H9 (cell line): ENCODE results near the gene PPP1R13B. TPM values are rescaled to one million over a fixed set of nuclear protein-coding genes. Genes with fewer than 3 reads are reported as not detected.

Experiments
- DNase-seq: peaks from one replicate; pipeline ENCODE4 v3.0.0-alpha.2; 2017
- H2AFZ ChIP-seq: one replicate; pipeline ENCODE4 v1.6.1; 2013; ENCODE audit warnings: mild to moderate bottlenecking, low read length, control low read depth, moderate library complexity
- H2AK5ac ChIP-seq: 2 replicates; pipeline ENCODE4 v1.6.1; 2013; ENCODE audit warnings: low read length, control low read depth, mixed read lengths; ENCODE audit not compliant: insufficient read length
- H2BK120ac ChIP-seq: one replicate; pipeline ENCODE4 v1.6.1; 2013; ENCODE audit warnings: low read depth, mild to moderate bottlenecking, low read length, control low read depth, inconsistent platforms; ENCODE audit not compliant: poor library complexity, severe bottlenecking
- H2BK12ac ChIP-seq: 2 replicates; pipeline ENCODE4 v1.6.1; 2013; ENCODE audit warnings: low read length, control low read depth, mixed read lengths, low read depth; ENCODE audit not compliant: insufficient read length
- H2BK15ac ChIP-seq: 2 replicates; pipeline ENCODE4 v1.6.1; 2013; ENCODE audit warnings: low read depth, low read length, control low read depth
- H2BK20ac ChIP-seq: one replicate; pipeline ENCODE4 v1.6.1; 2013; ENCODE audit warnings: low read depth, mild to moderate bottlenecking, low read length, control low read depth, inconsistent platforms; ENCODE audit not compliant: poor library complexity, severe bottlenecking
- H2BK5ac ChIP-seq: 2 replicates; pipeline ENCODE4 v1.6.1; 2013; ENCODE audit warnings: low read length, control low read depth, mixed read lengths; ENCODE audit not compliant: insufficient read length
- H3K14ac ChIP-seq: 2 replicates; pipeline ENCODE4 v1.6.1; 2013; ENCODE audit warnings: low read length, control low read depth; ENCODE audit not compliant: insufficient read depth
- H3K18ac ChIP-seq: 2 replicates; pipeline ENCODE4 v1.6.1; 2013; ENCODE audit warnings: low read depth, mild to moderate bottlenecking, mixed read lengths, low read length, control low read depth; ENCODE audit not compliant: insufficient read length
- H3K23ac ChIP-seq: 2 replicates; pipeline ENCODE4 v1.6.1; 2013; ENCODE audit warnings: low read length, control low read depth, mixed read lengths, low read depth; ENCODE audit not compliant: insufficient read length
- H3K23me2 ChIP-seq: 2 replicates; pipeline ENCODE4 v1.6.1; 2013; ENCODE audit warnings: low read depth, mild to moderate bottlenecking, mixed read lengths, low read length, control low read depth; ENCODE audit not compliant: insufficient read length, poor library complexity, severe bottlenecking
- H3K27ac ChIP-seq: 2 replicates; pipeline ENCODE4 v1.5.1; 2013; ENCODE audit warnings: low read length, control low read depth, mixed read lengths, low read depth; ENCODE audit not compliant: insufficient read length
- H3K27me3 ChIP-seq: 2 replicates; pipeline ENCODE4 v1.6.1; 2013; ENCODE audit warnings: low read length, control low read depth, inconsistent platforms; ENCODE audit not compliant: insufficient read depth
- H3K4ac ChIP-seq: 2 replicates; pipeline ENCODE4 v1.6.1; 2013; ENCODE audit warnings: low read depth, mild to moderate bottlenecking, control low read depth, inconsistent platforms, low read length, moderate library complexity
- H3K4me1 ChIP-seq: 2 replicates; pipeline ENCODE4 v1.6.1; 2013; ENCODE audit warnings: low read length, control low read depth, inconsistent platforms; ENCODE audit not compliant: insufficient read depth
- H3K4me2 ChIP-seq: 2 replicates; pipeline ENCODE4 v1.6.1; 2013; ENCODE audit warnings: low read length, control low read depth, mixed read lengths; ENCODE audit not compliant: insufficient read length, insufficient read depth
- H3K56ac ChIP-seq: 2 replicates; pipeline ENCODE4 v1.6.1; 2013; ENCODE audit warnings: low read depth, mild to moderate bottlenecking, mixed read lengths, low read length, control low read depth; ENCODE audit not compliant: insufficient read length
- H3K79me1 ChIP-seq: 2 replicates; pipeline ENCODE4 v1.6.1; 2013; ENCODE audit warnings: low read depth, mild to moderate bottlenecking, moderate library complexity, low read length, control low read depth, inconsistent platforms; ENCODE audit not compliant: insufficient read depth, poor library complexity, severe bottlenecking
- H3K79me2 ChIP-seq: 2 replicates; pipeline ENCODE4 v1.6.1; 2013; ENCODE audit warnings: low read length, control low read depth, inconsistent platforms; ENCODE audit not compliant: insufficient read depth
- H3K9ac ChIP-seq: 2 replicates; pipeline ENCODE4 v1.6.1; 2013; ENCODE audit warnings: low read length, control low read depth, mixed read lengths; ENCODE audit not compliant: insufficient read length; ENCODE audit errors: extremely low read depth
- H3K9me3 ChIP-seq: one replicate; pipeline ENCODE4 v1.6.1; 2013; ENCODE audit warnings: low read depth, low read length, inconsistent platforms; ENCODE audit not compliant: control insufficient read depth
- H3T11ph ChIP-seq: one replicate; pipeline ENCODE4 v1.6.1; 2013; ENCODE audit warnings: mild to moderate bottlenecking, low read length, control low read depth, inconsistent platforms
- H4K20me1 ChIP-seq: one replicate; pipeline ENCODE4 v1.6.1; 2013; ENCODE audit not compliant: control insufficient read depth, insufficient read length, insufficient read depth
- H4K5ac ChIP-seq: 2 replicates; pipeline ENCODE4 v1.6.1; 2013; ENCODE audit warnings: low read depth, mild to moderate bottlenecking, mixed read lengths, low read length, control low read depth; ENCODE audit not compliant: insufficient read length
- H4K8ac ChIP-seq: replicated peaks from 2 replicates; pipeline ENCODE4 v1.6.1; 2013; ENCODE audit warnings: low read length, control low read depth, mixed read lengths, low read depth; ENCODE audit not compliant: insufficient read length
- H4K91ac ChIP-seq: 2 replicates; pipeline ENCODE4 v1.6.1; 2013; ENCODE audit warnings: low read depth, mild to moderate bottlenecking, moderate library complexity, mixed read lengths, low read length, control low read depth; ENCODE audit not compliant: insufficient read length
- H3K27ac Mint-ChIP-seq, 3 experiments: 2 replicates in 2 of 3; 3 replicates in 1 of 3; pipeline ENCODE4 v1.8.0; 2020 to 2021; ENCODE audit warnings: mixed read lengths in 3 of 3, mild to moderate bottlenecking in 1 of 3, moderate library complexity in 1 of 3
- H3K27me3 Mint-ChIP-seq: 2 replicates; pipeline ENCODE4 v1.8.0; 2021; ENCODE audit warnings: low read depth, mild to moderate bottlenecking, moderate library complexity, mixed read lengths
- H3K36me3 Mint-ChIP-seq, 3 experiments: 2 replicates in 2 of 3; 3 replicates in 1 of 3; pipeline ENCODE4 v1.8.0; 2020 to 2021; ENCODE audit warnings: low read depth in 3 of 3, mixed read lengths in 3 of 3; ENCODE audit not compliant: insufficient read depth in 1 of 3
- H3K4me1 Mint-ChIP-seq, 2 experiments: 2 replicates each; pipeline ENCODE4 v1.8.0; 2020; ENCODE audit warnings: mixed read lengths in 2 of 2
- H3K4me3 Mint-ChIP-seq, 2 experiments: 2 replicates in 1 of 2; 3 replicates in 1 of 2; pipeline ENCODE4 v1.8.0; 2020 to 2021; ENCODE audit warnings: mild to moderate bottlenecking in 2 of 2, mixed read lengths in 2 of 2, moderate library complexity in 1 of 2
- H3K9me3 Mint-ChIP-seq, 2 experiments: 2 replicates in 1 of 2; 3 replicates in 1 of 2; pipeline ENCODE4 v1.8.0; 2020; ENCODE audit warnings: mild to moderate bottlenecking in 2 of 2, mixed read lengths in 2 of 2, moderate library complexity in 1 of 2
- CTCF ChIP-seq: fragments of 200-600 bp; sonication (generic); conservative IDR thresholded peaks from 3 replicates; pipeline ENCODE4 v1.8.0; 2021; ENCODE audit warnings: antibody characterized with exemption, mild to moderate bottlenecking
- WGBS: extraction: QIAGEN DNeasy Blood & Tissue Kit; methylation state at CpG from one replicate; pipeline ENCODE4 v1.1.7; 2013; ENCODE audit warnings: missing lambda C conversion rate, low lambda C conversion rate, mixed read lengths; ENCODE audit not compliant: insufficient read length; ENCODE audit errors: extremely low coverage; 5-methylcytosine and 5-hydroxymethylcytosine counted together
- total RNA-seq: library from RNA; stranded (reverse); gene quantifications from 2 replicates; pipeline ENCODE4 v1.2.1, GENCODE V29; 2021

PPP1R13B gene
- total RNA-seq, 1 experiment from 2014 or later: 6.0 TPM

GRCh38 chr14:103770902-103771301, 76.5 kb downstream of the PPP1R13B start:
- no peaks in the 10 kb centered on the region for H3K27me3 ChIP-seq
- H3K4me1 Mint-ChIP-seq: no peaks in the 10 kb centered on the region; a peak in 1 of 4 replicates
- H2AK5ac ChIP-seq: no peak overlapping the region
- no peak overlapping the region for H3K14ac ChIP-seq
- no CpG with 5 or more reads among the region's 4 CpGs for WGBS
- H2AFZ ChIP-seq: no peak overlapping the region
- H2BK20ac ChIP-seq: no peak overlapping the region
- no peak overlapping the region for H3K23ac ChIP-seq
- H3K27ac Mint-ChIP-seq: no peak overlapping the region; a peak in 1 of 7 replicates
- no peak overlapping the region for H4K8ac ChIP-seq
- no peak overlapping the region for H3K56ac ChIP-seq
- no peaks in the 10 kb centered on the region for H3K36me3 Mint-ChIP-seq
- no peak overlapping the region for H3K9ac ChIP-seq
- no peak overlapping the region for H3K18ac ChIP-seq
- H3K27me3 Mint-ChIP-seq: no peaks in the 10 kb centered on the region
- H3K9me3 Mint-ChIP-seq: no peaks in the 10 kb centered on the region
- H4K5ac ChIP-seq: no peak overlapping the region
- H2BK15ac ChIP-seq: no peak overlapping the region
- H3T11ph ChIP-seq: no peak overlapping the region
- H3K23me2 ChIP-seq: no peaks in the 10 kb centered on the region
- no peaks in the 10 kb centered on the region for H3K9me3 ChIP-seq
- no peaks in the 10 kb centered on the region for H3K79me1 ChIP-seq
- no peak overlapping the region for H4K91ac ChIP-seq
- no peak overlapping the region for H2BK5ac ChIP-seq
- no peak overlapping the region for H2BK120ac ChIP-seq
- TF ChIP-seq CTCF: peak; percentile 49
- H3K4me1 ChIP-seq: no peaks in the 10 kb centered on the region
- no peak overlapping the region for H3K4ac ChIP-seq
- H3K4me2 ChIP-seq: no peak overlapping the region
- no peak overlapping the region for H2BK12ac ChIP-seq
- no peak overlapping the region for H3K4me3 Mint-ChIP-seq
- no peaks in the 10 kb centered on the region for H4K20me1 ChIP-seq
- no peak overlapping the region for H3K27ac ChIP-seq
- H3K79me2 ChIP-seq: no peaks in the 10 kb centered on the region
- no peak for DNase-seq
